ENCODE results near the gene OTOA.

- TF ChIP-seq POLR2AphosphoS5 (IDR thresholded peaks at IDR 0.05; ENCODE audit: borderline replicate concordance, low read depth, low read length) (no peak), EZH2 (IDR thresholded peaks at IDR 0.05) (no peak), FOXP2 (optimal IDR thresholded peaks at IDR 0.05; ENCODE audit: control extremely low read depth, extremely low read length, insufficient read depth) (no peak)
These were observed 3.8 kb downstream of the OTOA start for GRCh38 chr16:21667575-21667974.

Measured in SK-N-MC (cell line).